Measurements from ENCODE around the gene GRM3.

GRM3 gene

GRCh38 chr7:86692755-86693154, 49.0 kb downstream of the GRM3 start:
- DNase-seq (ENCODE audit: low read depth): no peak

- no peak for DNase-seq (ENCODE audit: low read depth)
These were observed 62.7 kb downstream of the GRM3 start for GRCh38 chr7:86706406-86706805.

DNA sequence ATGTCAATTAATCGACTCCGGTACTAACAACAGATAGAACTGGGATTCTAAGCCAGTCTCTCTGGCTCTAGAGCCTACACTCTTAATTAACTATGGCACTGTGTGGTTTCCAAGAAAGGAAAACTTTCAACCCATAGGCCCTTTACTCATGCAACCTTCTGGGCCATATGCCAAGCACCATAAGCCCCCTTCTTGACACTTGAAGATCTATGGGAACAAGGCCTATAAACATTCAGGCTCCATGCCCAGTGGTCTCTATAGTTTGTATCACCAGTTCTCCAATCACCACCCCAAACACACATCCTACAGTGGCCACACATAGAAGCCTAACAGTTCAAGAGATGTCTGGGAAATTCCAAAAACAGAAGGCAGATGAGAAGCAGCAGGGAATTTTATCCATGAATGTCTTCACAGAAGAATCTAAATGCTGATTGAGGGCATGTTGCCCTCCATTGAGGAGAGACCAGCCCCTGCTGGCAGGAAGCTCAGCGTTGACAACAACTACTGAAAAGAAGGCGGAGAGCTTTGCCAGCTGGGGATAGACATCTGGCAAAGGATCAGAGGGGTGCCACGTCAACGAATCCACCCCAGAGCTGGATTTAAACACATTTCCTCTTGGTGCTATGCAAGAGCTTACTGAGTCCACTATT, 64.4 kb downstream of the GRM3 start:
- DNase-seq (ENCODE audit: low read depth): no peak

DNA sequence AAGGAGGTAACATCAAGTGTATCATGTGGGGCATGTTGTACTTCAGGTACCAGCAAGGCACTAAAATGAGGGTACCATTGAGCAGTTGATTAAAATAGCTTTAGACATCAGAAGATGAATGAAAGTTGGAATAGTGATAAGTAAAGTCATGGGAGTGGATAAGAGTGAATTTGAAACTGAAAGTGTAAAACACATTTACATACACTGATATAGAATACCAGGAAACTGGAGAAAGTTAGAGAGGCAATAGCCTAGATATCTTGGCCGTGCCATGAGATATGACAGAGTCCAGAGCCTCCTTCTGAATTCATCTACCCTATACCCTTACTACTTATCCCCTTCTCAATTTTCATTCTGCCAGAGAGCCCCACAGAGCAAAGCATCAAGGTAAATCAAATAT, 76.6 kb downstream of the GRM3 start:
- no peak for DNase-seq (ENCODE audit: low read depth)

- no peak for DNase-seq (ENCODE audit: low read depth)
These were observed 90.1 kb downstream of the GRM3 start for GRCh38 chr7:86733783-86734182.

GRCh38 chr7:86745013-86745745, 101.5 kb downstream of the GRM3 start:
- no peak for DNase-seq (ENCODE audit: low read depth)

DNA sequence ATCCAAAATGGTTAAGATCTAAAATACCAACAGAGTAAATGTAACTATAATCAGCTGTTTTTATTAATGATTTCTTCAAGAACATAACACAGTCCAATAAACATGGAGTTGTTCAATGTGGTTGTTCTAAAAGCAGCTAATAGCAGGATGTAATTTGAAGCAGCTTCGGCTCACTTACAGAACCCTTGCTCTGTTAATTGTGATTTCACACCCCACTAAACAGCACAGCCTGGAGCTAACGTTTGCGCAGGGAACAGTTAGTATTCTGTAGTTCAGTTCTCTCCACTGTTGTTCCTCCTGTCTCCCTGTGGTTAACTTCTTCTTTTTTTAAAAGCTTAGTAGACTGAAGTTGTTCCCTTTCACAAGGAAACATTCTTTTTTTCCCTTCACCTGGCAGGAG, 104.0 kb downstream of the GRM3 start:
- no peak for DNase-seq (ENCODE audit: low read depth)

- no peak for DNase-seq (ENCODE audit: low read depth)
These were observed 104.5 kb downstream of the GRM3 start for GRCh38 chr7:86748201-86748600.

DNA sequence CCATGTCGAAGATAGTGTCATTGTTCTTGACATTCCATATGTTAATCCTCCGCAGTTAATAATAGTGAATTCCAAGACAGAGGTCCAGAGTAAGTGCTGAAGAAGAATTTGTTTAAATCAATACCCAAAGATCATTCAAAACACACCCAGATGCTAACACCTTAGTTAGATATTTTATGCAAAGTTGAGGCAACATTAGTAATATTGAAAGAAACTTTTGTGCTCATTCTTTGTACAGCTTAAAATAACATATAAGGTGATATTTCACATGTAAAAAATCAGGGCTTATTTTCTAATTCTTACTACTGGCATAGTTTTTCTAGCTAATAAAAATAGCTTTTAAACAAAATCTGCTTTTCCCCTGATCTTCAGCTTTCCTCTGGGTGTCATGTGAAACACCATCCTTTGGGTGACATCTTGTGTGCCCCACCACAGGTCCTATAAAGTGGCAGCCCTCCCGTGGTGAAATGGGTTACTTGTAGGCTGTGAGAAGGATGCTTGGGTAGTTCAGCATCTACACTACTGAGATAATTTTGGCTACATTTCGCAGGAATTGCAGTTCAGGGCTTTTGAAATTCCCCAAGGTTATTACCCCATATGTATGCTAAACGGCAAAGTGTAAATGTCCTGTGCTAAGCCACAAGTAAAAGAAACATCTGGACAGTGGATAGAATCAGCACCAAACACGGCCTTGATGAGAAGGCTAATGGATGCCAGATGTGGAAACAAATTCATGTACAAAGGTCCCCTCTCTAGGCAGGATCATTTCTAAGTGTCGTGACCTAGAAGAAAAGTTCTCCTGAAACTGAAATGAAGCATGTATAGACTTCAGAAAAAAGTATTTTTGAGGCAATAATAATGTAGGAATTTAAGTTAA, 105.4 kb downstream of the GRM3 start:
- no peak for DNase-seq (ENCODE audit: low read depth)

GRCh38 chr7:86749741-86750665, 106.3 kb downstream of the GRM3 start:
- no peak for DNase-seq (ENCODE audit: low read depth)

GRCh38 chr7:86760236-86760635, 116.5 kb downstream of the GRM3 start:
- DNase-seq (ENCODE audit: low read depth): no peak

GRCh38 chr7:86762129-86762528, 118.4 kb downstream of the GRM3 start:
- no peak for DNase-seq (ENCODE audit: low read depth)

- no peak for DNase-seq (ENCODE audit: low read depth)
These were observed 122.2 kb downstream of the GRM3 start for GRCh38 chr7:86765931-86766330.

DNA sequence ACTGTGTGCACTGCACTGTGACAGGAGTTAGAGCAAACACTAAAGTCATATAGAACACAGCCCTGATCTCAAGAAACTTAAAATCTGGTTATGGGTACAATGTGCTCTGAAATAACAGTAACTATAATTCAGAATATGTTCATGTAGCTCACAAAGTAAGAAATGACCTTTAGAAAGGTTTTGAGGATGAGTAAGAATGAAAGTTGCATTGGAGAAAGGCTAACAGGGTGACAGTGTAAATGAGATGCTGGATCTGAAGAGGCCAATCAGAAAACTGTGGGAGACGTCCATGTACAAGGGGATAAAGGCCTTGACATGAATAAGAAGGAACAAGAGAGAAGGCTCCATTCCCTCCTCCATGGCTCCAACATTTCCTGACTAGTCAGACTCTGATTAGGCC, 124.7 kb downstream of the GRM3 start:
- no peak for DNase-seq (ENCODE audit: low read depth)

DNA sequence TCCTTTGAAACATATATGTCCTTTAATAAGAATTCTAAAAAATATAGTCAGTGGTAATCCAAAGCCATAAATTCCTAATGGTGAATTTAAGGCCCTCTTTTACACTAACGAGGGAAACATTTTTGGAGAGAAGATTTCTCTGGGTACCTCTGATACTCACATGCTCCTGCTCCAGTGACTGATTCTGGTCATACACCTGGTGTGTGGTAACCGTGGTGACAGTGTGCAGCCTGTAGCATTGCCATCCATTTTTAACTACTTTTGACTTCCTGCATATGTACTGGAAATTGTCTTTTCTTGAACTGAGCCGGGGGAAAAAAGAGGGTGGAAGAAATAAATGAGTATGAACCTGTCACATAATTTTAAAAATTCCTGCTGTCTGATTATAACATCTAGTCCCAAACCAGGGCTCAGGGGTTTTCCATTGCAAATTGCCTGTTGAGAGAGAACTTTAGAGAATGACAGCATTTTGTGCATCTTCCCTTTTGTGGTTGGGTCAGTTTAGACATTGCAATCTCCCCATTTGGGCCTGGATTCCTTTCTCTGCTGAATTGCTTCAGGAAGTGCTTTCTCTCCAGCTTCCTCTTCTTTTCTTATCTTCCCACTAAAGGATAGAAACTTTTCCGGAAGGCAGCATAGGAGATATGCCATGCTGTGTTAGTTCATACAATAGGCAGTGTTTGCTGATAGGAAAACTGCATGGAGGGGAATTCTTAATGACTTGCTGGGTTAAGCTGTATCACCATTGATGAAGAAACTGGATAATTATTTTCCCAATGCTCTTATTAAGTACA, 125.5 kb downstream of the GRM3 start:
- no peak for DNase-seq (ENCODE audit: low read depth)

GRCh38 chr7:86773309-86773708, 129.6 kb downstream of the GRM3 start:
- no peak for DNase-seq (ENCODE audit: low read depth)

- DNase-seq (ENCODE audit: low read depth): no peak
These were observed 131.5 kb downstream of the GRM3 start for GRCh38 chr7:86775203-86775602.

GRCh38 chr7:86776136-86776535, 132.4 kb downstream of the GRM3 start:
- no peak for DNase-seq (ENCODE audit: low read depth)

- DNase-seq (ENCODE audit: low read depth): no peak
These were observed 134.6 kb downstream of the GRM3 start for GRCh38 chr7:86778271-86778670.

DNA sequence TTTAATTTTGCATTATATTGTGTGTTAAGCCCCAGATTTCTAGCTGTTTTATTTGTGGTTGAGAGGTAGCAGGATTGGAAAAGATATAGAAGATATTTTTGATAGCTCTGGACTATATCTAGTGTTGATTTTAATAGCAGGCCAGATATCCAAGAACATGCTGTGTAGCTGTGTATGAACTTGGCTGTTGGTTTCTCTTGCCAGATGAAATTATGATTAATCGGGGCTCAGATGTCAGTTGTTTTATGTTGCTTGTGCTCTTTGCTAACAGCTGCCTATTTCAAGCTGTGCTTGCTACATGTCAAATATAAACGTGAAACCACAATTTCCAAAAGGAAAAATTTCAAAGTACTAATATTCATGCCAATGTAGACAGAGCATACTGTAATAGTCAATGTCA, 141.1 kb downstream of the GRM3 start:
- no peak for DNase-seq (ENCODE audit: low read depth)

DNA sequence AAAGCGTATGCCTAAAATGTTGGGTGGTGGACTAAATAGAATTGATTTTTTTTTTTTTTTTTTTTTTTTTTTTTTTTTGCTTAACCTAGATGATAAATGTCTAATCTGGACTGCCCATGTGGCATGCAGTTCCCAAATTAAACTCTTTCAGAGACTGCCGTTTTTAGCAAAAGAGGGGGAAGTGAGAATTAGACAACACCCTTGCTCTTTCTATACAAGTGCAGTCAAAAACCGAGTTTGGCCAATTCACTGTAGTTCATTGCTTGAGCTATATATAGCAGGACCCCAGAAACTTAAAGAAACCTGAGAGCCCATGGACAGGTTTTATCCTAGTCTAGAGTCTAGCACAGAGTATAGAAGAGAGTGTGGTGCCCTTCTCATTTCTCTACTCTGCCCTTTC, 141.9 kb downstream of the GRM3 start:
- no peak for DNase-seq (ENCODE audit: low read depth)

Measured in T-helper 22 cell (primary cell).